MM.1S (cell line): ENCODE data around the gene RNF224.

Experiments
- CTCF ChIP-seq: fragments of 300-600 bp; sonication (generic); IDR thresholded peaks from 2 replicates; pipeline ENCODE4 v1.5.1; 2016; ENCODE audit warnings: antibody characterized with exemption, low read length, mixed read lengths
- EZH2phosphoT487 ChIP-seq: fragments of 300-600 bp; sonication (generic); IDR thresholded peaks from 2 replicates; pipeline ENCODE4 v1.6.1; 2018; ENCODE audit warnings: antibody characterized with exemption, low read length

- TF ChIP-seq CTCF (no peak), EZH2phosphoT487 (no peak)
Observed at GRCh38 chr9:137273095-137273490, 45.8 kb downstream of the RNF224 start.
